C4-2B (cell line): ENCODE data around the gene NPAS3.

Experiments
- CTCF ChIP-seq: fragments of 450-650 bp; conservative IDR thresholded peaks from 2 replicates; pipeline ENCODE4 v1.5.1; 2017; ENCODE audit warnings: mild to moderate bottlenecking
- ZFX ChIP-seq: fragments of 450-650 bp; IDR thresholded peaks from 2 replicates; pipeline ENCODE4 v1.6.1; 2017

- TF ChIP-seq CTCF (no peak), ZFX (no peak)
Observed at GRCh38 chr14:33218026-33218425, 279.3 kb downstream of the NPAS3 start.
